GM18868 (cell line): Measurements from ENCODE around the gene SHROOM3.
"Not testable (repeated sequence)": the region's sequence is repeated elsewhere in the genome, so short reads cannot be mapped to it uniquely, and the experiment has no call there.

Experiments
- ATAC-seq: cut with Tn5 transposase; IDR thresholded peaks from one replicate; pipeline ENCODE4 v1.9.1; 2021; ENCODE audit warnings: mild to moderate bottlenecking, moderate library complexity; ENCODE audit not compliant: unreplicated experiment

The SHROOM3 gene

DNA sequence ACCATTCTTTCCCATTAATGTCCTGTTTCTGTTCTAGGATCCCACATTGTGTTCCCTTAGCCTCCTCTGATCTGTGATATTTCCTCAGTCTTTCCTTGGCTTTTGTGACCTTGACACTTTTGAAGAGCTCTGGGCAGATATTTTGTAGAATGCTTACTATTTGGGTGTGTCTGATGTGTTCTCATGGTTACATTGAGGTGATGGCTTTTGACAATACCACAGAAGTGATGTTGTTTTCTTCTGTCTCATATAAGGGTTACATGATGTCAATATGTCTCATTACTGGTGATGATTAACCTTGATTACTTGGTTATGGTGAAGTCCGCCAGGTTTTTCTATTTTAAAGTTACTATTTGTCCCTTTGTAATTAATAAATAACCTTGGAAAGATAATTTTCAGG, 279.2 kb downstream of the SHROOM3 start:
- ATAC-seq: no peak

DNA sequence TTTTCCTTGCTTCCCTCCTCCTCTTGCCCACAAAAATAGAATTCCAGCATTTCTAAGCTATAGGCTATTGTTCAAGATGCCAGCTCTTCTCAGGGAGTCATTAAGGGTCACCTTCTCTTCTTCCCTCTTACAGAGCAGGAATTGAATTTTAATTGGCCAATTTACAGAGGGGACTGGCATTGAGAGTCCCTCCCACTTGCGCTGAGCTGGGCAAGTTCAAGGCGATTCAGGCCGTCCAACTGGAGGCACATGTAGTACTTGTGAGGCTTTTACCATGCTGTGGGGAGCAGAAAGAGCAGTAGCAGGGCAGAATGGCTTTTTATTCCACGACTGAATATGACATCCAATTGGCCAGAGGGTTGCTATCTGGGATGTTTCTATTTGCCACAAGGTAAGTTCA, 281.0 kb downstream of the SHROOM3 start:
- no peak for ATAC-seq

DNA sequence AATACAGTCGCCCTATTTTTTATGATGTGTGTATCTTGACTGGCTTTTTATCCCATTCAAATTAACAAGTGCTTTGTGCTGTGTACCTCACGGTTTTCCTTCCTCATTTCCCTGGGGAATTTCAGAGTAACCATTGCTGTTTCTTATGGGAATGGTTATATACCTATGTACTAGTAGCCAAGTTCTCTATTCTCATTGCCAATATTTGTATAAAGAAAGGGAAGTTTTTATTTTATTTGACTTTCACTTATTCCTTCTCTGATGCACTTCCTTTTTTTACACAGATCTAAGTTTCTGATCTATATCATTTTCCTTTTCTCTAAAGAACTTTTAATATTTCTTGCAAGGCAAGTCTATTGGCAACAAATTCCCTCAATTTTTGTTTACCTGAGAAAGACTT, 281.6 kb downstream of the SHROOM3 start:
- ATAC-seq: no peak

DNA sequence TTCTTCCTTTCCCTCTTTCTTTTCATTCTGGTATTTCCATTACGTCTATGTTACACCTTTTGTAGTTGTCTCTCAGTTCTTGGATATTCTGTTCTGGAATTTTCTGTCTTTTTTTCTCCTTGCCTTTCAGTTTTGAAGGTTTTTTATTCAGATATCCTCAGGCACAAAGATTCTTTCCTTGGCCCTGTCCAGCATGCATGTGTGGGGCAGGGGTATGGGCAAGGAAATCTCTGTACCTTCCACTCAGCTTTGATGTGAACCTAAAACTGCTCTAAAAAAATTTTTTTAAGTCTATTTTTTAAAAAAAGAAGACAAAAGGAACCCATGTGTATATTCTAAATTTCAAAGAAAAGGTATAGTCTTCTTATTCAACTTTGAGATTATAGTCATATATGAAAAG, 282.4 kb downstream of the SHROOM3 start:
- ATAC-seq: no peak

DNA sequence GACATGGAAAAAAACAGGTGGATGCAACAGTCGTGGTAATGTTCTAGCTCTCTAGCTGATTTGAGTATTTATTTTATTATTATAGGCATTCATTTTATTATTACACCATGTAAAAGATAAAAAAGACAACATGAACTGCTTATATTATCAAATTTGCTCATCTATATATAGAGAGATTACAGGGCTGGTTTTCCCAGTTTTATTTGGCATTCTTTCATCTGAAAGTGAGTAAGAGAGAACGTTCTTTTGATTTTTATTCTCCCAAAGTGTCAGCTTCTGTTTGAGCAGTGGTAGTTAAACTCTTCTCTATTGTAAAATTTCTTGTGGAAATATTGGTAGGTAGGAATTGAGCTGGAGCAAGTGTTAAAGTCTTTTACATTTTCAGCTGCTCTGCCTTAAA, 283.0 kb downstream of the SHROOM3 start:
- ATAC-seq: no peak

DNA sequence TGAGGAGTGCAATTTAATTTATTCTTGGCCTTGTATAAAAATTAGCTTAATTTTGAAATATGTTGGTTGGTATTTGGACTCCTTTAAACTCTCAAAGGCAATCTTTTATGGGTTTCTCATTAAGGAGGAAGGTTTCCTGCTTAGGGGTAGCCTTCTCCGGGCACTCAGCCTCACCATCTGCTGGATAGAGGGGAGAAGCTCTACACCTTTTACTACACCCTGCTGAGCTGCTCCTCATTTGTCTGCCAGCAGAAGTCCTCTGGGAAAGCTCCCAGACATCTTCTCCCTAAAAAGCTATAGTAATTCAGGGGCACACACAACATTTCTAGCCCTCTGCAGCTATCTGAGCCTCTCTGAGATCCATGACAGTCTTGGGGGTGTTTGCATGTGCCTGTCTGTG, 283.8 kb downstream of the SHROOM3 start:
- ATAC-seq: no peak

DNA sequence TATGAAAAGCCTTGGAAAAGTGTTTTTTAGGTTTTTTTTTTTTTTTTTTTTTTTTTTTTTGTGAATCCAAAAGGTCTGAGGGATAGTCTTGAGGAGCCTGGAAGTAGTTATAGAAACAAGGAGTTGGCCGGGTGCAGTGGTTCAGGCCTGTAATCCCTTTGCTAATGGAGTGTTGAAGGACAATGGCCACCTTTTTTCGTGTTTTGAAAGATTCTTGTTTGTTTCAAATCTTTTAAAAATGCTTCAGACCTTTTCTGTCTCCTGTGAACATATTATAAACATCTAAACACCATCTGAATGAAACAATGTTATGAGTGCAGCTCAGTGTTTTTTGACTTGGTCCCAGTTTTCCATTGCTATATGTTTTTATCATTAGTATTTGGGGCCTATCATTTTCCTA, 285.1 kb downstream of the SHROOM3 start:
- ATAC-seq: no peak

DNA sequence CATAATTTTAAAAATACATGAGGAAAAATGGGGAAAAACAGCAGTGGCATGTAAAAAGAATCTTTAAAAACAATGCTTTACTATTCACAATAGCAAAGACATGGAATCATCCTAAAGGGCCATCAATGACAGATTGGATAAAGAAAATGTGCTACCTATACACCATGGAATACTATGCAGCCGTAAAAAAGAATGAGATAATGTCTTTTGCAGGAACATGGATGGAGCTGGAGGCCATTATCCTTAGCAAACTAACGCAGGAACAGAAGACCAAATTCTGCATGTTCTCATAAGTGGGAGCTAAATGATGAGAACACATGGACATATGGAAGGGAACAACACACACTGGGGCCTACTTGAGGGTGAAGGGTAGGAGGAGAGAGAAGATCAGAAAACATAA, 287.1 kb downstream of the SHROOM3 start:
- ATAC-seq: not testable (repeated sequence)

DNA sequence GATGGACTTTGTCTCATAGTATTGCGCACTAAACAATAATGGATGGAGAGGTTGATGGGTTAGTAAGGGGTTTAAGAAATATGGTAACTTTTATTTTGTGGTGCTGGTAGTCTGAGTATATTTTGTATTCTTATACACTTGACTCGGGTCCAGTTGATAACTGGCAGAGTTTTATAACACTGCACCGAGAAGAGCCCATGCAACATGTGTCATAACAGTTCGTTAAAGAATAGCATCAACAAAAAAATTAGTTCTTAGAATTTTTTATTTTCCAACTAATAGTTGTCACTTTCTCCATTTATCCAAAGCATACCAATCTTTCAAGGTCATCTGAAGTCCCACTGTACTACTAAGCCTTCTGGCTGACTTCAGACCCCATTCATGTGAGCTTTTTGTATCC, 287.8 kb downstream of the SHROOM3 start:
- ATAC-seq: no peak

DNA sequence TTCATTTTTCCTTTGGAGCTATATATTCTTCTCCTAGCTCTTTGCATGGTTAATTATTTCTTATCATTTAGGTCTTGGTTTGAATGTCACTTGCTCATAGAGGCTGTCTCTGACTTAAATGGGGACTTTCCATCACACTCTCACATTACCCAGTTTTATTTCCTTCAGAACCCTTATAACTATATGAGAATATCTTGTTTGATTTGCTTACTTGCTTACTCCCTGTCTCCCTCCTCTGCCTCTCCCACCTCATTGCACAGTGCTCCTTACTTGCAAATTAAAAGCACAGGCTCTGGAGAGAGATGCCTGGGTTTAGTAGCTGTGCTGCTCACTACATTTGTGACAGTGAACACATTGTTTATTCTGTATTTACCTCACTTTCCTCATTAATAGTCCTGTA, 288.3 kb downstream of the SHROOM3 start:
- ATAC-seq: no peak

DNA sequence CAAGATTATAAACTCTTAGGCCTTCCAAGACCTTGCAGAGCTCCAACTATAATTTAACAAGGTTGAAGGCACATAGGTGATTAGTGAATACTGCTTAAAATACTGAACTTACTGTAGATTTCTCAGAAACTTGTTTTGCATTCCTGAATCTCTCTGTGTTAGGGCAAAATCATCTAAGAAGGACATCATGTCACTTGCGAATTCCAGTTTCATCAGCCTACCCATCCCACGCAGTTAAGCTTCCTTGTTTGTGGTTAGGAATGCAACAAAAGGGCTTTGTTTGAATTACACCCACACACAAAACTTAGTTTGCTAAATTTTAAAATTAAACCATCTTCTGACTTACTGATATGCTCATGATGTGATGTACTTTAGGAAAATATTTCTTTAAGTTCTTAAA, 288.9 kb downstream of the SHROOM3 start:
- no peak for ATAC-seq

DNA sequence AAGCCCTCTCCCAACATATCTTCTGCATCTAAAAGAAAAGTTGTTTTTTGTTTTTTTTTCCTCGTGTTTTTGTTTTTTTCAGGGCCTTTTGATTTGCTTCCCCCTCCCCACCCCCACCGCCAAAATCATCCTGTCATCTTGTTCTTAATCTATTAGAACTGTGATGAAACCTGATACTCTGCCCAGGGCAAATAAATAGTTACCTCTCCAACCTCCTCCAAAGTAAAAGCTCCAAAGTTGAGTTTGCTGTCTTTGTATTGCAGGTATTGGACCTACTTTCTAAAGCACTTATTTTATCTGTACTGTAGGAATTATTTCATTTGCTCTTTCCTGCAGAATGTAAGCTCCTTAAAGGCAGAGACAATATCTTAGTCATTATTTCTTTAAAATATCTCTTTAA, 290.0 kb downstream of the SHROOM3 start:
- no peak for ATAC-seq

DNA sequence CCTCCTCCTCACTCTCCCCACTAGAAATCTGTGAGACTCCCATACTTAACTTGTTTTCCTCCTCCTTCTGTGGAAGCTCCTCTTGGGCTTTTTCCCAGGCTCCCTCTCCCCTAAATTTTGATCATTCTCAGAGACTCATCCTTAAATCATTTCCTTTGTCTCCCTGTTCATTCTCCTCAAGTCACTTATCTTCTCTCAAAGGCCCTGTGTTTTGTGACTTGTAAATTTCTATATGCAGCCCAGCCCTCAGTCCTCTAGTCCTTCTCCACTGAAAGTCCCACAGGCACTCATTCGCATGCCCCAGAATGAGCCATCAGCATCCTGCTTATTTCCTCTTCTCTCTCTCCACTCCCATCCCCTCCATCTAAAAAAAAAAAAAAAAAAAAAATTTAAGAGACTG, 291.1 kb downstream of the SHROOM3 start:
- no peak for ATAC-seq

DNA sequence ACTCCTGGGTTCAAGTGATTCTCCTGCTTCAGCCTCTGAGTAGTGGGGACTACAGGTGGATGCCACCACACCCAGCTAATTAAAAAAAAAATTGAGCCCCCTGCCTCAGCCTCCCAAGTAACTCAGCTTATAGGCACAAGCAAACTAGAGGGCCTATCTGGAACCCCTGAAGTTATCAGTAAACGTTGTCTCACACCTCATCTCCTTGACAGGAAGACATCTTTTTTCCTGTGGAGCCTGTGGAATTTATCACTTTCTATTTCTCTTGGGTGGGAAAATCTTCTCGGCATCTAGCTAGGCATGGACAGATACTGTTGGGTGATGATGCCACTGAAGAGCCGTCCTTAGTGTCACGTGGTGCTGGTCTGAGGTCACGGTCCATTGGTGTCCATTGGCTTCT, 291.6 kb downstream of the SHROOM3 start:
- ATAC-seq: no peak

DNA sequence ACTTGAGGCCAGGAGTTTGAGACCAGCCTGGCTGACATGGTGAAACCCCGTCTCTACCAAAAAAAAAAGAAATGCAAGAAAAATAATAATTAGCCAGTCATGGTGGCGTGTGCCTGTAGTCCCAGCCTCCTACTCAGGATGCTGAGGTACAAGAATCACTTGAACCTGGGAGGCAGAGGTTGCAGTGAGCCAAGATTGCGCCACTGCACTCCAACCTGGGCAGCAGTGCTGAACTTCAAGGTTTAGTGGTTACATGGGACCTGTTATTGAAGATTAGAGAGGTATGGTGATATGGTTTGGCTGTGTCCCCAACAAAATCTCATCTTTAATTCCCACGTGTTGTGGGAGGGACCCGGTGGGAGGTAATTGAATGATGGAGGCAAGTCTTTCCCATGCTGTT, 292.9 kb downstream of the SHROOM3 start:
- not testable (repeated sequence) for ATAC-seq

DNA sequence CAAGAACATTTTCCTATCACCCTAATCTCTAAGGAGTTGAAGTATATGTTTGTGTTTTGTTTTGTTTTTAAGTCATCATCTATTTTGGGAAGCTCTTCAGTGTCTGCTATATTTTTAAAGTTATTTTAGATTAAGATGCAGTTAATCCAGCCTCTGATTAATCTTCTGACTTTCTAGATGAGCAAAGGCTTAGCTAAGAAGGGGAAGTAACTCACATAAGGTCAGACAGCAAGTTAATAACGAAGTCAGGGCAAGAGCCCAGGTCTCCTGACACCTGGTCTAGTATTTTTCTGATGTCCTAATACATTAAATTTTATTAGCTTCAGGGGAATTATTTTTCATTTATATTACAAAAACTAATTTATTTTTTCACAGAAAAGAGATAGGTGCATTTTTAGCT, 294.4 kb downstream of the SHROOM3 start:
- ATAC-seq: no peak

DNA sequence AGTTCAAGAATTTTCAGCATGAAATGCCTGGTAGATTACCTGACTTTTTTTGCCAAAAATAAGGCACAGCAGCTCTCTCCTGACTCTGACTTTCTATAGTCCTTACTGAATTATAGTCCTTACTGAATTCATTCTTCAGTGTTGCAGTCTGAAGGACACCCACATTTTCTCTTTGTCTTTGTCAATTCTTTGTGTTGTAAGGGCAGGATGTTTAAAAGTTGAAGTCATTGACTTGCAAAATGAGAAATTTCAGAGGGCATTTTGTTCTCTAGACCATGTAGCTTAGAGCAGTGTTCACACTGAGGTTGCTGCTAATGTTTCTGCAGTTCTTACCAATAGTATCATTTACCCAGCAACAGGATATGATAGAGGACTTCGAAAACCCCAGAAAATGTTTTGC, 295.0 kb downstream of the SHROOM3 start:
- no peak for ATAC-seq

DNA sequence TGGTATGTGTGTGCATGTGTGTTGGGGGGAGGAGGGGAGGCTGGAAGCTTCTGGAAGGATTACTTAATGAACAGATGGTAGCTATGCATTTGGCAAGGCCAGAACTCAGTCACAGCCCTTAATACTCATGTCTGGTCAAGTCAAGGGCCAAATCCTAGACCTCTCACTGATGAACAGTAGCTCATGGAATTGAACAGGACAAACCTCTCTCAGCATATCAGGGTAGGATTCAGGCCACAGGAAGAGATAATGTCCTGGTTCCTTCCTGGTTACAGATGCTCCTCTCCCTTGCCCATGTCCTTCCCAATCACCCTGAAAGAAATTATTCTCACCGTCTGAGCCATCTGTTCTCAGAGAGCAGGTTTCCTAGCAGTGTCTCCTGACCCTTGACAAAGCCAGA, 297.2 kb downstream of the SHROOM3 start:
- ATAC-seq: no peak

DNA sequence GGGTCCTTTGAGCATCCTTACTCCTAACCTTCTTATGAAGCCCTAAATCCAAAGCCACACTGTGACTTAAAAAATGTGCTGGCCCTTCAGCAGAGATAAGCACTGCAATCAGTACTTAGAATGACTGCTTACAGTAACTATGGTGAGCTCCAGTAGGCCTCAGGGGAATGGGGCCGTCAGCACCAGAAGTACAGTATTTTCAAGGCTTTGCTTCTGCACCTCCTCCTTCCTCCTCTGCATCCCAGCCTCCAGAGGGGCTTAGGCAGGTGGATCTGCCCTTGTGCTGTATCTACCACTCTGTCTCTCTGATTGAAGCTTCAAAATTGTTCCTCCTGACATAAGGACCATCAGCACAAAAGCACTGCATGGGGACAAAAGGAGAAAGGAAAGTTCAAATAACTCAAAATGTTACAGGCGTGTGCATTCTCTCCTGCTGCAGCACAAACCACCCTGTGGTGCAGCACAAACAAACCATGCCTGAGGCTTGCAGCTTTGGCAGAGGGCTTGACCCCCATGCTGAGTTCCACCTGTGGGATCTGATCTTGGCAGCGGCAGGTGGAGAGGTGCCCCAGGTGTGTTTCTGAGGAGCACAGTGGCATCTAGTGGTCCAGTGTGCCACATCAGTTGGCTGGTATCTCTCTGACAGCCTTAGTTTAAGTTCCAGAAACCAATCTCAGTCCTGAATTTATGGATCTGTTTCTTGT, 298.2 kb downstream of the SHROOM3 start:
- ATAC-seq: no peak

DNA sequence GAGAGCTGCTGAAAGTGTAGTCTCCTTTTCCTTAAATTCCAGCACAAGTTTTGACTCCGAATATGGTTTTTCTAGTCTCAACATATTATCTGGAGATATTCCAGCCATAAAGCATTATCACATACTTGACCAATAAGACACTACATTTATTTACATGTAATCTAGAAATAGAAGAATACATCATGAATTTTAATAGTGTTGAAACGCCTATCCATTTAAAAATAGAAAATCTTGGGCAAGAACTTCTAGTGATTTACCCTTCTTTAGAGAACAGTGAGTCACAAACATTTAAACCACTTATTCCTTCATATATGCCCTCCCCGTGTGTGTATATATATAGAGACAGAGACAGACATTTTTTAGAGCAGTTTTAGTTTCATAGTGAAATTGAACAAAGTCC, 301.4 kb downstream of the SHROOM3 start:
- no peak for ATAC-seq

DNA sequence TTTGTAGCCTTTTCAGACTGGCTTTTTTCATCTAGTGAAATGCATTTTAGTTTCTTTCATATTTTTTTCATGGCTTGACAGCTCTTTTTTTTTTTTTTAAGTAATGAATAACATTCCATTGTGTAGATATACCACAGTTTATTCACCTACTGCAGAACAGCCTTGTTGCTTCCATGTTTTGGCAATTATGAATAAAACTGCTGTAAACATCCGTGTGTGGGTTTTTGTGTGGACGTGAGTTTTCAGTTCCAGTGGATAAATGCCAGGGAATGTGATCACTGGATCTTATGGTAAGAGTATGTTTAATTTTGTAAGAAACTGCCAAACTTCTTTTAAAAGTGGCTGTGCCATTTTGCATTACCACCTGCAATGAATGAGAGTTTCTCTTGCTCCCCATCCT, 302.2 kb downstream of the SHROOM3 start:
- ATAC-seq: no peak

DNA sequence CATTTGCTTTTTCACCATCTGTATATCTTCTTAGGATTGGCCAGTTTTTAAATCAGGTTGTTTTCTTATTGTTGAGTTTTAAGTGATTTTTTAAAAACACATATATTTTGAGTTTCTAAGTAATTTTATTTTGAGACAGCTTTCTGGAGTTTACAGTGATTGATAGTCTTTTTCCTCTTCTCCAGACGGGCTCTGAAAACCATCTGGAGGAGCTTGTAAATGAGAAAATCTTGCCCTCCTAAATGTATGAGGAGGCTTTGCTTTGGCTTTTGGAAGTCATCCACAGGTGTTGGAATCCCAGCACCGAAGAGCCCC, 302.7 kb downstream of the SHROOM3 start:
- no peak for ATAC-seq

DNA sequence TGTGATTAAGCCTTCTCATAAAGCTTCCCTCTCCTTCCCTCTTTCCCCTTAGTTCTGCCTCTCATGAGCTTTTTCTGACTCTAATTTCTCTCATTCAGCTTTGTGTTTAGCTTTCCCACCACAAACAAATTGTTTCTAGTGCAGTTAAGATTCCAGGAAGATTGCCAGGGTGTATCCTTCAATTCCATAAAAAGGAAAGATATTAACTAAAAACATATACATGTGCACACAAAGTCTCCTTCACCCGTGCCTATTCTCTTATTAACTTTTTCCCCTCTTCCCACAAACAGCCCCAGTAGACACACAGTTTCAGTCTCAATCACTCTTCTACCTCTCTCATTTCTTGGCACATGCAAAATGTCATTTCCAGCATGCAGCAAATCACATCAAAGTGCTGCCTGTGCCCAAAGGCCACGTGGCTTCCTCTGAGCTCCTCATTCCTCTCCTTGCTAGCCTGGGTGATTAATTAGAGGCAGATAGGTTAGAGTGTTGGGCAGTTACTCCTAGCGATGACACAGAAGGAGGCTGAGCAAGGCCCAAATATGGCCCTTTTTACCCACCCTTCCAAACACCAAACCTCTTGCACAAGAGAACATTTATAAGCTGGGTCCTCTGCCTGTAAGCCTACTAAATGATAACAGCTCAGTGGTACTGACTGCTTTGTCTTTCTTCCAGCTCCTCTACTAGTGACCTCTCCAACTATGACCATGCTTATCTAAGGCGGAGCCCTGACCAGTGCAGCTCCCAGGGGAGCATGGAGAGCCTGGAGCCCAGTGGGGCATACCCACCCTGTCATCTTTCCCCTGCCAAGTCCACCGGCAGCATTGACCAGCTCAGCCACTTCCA, 303.3 kb downstream of the SHROOM3 start:
- ATAC-seq: no peak
